Stomach (tissue), 4 donors: ENCODE measurements around the gene NRXN2.

Experiments
- CTCF ChIP-seq, 7 experiments: fragments of 450-650 bp in 4 of 7; fragments of 200-600 bp in 3 of 7; sonication (generic) in 3 of 7; IDR thresholded peaks; one replicate each; pipeline ENCODE4 v1.5.1; 2016 to 2019; ENCODE audit warnings: antibody characterized with exemption in 7 of 7, control low read depth in 2 of 7, mild to moderate bottlenecking in 1 of 7
- EP300 ChIP-seq: sonication (generic); formaldehyde crosslinking; IDR thresholded peaks from one replicate; pipeline ENCODE4 v1.6.1; 2017; ENCODE audit warnings: antibody characterized with exemption
- POLR2A ChIP-seq, 4 donors: fragments of 450-650 bp; IDR thresholded peaks; one replicate each; pipeline ENCODE4 v1.6.1; 2016; ENCODE audit warnings: antibody characterized with exemption in 4 of 4, control low read depth in 2 of 4, mild to moderate bottlenecking in 1 of 4, moderate library complexity in 1 of 4

GRCh38 chr11:64719406-64719805, 3.6 kb downstream of the NRXN2 start:
- TF ChIP-seq POLR2A (IDR thresholded peaks at IDR 0.05): no peak
- no peak for TF ChIP-seq EP300
- TF ChIP-seq CTCF (IDR thresholded peaks at IDR 0.05): no peak
